Measurements from ENCODE around the gene ITGAL.
A peak's percentile ranks its signal among the peaks of the same experiment; 100 is the strongest.

ITGAL gene

GRCh38 chr16:30551781-30552180 is 79.2 kb downstream of the ITGAL start:
- peak; percentile 72 for DNase-seq (ENCODE audit: low spot score)
- TF ChIP-seq, protein P1, sequence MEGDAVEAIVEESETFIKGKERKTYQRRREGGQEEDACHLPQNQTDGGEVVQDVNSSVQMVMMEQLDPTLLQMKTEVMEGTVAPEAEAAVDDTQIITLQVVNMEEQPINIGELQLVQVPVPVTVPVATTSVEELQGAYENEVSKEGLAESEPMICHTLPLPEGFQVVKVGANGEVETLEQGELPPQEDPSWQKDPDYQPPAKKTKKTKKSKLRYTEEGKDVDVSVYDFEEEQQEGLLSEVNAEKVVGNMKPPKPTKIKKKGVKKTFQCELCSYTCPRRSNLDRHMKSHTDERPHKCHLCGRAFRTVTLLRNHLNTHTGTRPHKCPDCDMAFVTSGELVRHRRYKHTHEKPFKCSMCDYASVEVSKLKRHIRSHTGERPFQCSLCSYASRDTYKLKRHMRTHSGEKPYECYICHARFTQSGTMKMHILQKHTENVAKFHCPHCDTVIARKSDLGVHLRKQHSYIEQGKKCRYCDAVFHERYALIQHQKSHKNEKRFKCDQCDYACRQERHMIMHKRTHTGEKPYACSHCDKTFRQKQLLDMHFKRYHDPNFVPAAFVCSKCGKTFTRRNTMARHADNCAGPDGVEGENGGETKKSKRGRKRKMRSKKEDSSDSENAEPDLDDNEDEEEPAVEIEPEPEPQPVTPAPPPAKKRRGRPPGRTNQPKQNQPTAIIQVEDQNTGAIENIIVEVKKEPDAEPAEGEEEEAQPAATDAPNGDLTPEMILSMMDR (IDR thresholded peaks at IDR 0.05; ENCODE audit: borderline replicate concordance, control extremely low read depth, extremely low read depth, insufficient read depth, missing control alignments) = no peak
- in situ Hi-C loops (cut with MboI; ENCODE audit: low sequenced_read_pairs, unreplicated experiment) = no loop called here

DNA sequence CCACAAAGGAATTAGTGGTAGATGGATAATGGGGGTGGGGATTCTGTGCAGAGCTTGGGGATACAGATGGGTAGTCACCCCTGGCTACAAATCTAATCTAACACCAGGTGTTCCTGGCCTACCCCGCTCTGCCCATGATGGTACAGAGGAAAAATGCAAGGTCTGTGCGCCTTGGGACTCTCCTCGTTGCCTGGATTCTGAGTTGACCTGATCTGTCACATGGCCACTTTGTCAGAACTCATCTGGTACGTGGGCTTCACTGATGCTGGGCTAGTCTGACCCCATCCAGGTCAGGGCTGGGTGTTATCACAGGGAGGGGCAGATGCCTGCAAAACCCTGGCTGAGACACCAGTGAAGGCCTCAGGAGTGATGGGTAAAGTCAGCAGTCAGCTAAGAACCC is 80.4 kb downstream of the ITGAL start:
- TF ChIP-seq, protein P1 (IDR thresholded peaks at IDR 0.05; ENCODE audit: borderline replicate concordance, control extremely low read depth, extremely low read depth, insufficient read depth, missing control alignments) = no peak
- in situ Hi-C loops (cut with MboI; ENCODE audit: low sequenced_read_pairs, unreplicated experiment) = no loop called here
- DNase-seq (ENCODE audit: low spot score) = no peak

GRCh38 chr16:30553393-30553899 is 80.9 kb downstream of the ITGAL start:
- no peak for DNase-seq (ENCODE audit: low spot score)
- TF ChIP-seq, protein P1 (IDR thresholded peaks at IDR 0.05; ENCODE audit: borderline replicate concordance, control extremely low read depth, extremely low read depth, insufficient read depth, missing control alignments) = no peak

GRCh38 chr16:30554557-30555314 is 82.2 kb downstream of the ITGAL start:
- in situ Hi-C loops (cut with MboI; ENCODE audit: low sequenced_read_pairs, unreplicated experiment) = no loop called here
- no peak for DNase-seq (ENCODE audit: low spot score)
- TF ChIP-seq, protein P1 (IDR thresholded peaks at IDR 0.05; ENCODE audit: borderline replicate concordance, control extremely low read depth, extremely low read depth, insufficient read depth, missing control alignments) = no peak

More at GRCh38 chr16:30553393-30553899, 80.9 kb downstream of the ITGAL start:
- in situ Hi-C loops (cut with MboI; ENCODE audit: low sequenced_read_pairs, unreplicated experiment) = no loop called here

DNA sequence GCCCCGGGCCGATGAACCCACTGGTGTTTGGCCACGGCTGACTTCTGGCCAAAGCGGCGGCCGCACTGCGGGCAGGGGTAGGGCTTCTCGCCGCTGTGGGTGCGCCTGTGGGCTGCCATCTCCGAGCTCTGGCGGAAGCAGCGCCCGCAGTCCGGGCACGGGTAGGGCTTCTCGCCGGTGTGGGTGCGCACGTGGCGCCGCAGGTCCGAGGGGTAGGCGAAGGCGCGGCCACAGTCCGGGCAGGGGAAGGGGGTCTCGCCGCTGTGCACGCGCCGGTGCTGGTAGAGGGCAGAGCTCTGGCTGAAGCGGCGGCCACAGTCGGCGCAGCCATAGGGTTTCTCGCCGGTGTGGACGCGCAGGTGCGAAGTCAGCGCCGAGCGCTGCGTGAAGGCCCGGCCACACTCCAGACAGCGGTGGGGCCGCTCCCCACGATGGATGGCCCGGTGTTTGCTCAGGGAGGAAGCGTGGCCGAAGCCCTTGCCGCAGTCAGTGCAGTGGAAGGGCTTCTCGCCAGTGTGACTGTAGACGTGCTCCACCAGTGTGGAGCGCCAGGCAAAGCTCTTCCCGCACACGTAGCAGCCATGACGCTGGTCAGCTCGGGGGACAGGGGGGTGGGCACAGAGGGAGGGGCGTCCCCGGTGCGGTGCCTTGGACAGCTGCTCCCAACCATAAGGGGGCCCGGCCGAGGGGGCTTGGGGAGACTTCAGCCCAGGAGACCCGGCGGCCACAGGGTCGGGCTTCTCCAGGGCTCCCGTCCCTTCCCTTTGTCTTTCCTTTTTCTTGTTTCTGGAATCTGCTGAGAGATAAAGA is 83.0 kb downstream of the ITGAL start:
- in situ Hi-C loops (cut with MboI; ENCODE audit: low sequenced_read_pairs, unreplicated experiment) = no loop called here
- TF ChIP-seq, protein P1 (IDR thresholded peaks at IDR 0.05; ENCODE audit: borderline replicate concordance, control extremely low read depth, extremely low read depth, insufficient read depth, missing control alignments) = no peak
- DNase-seq (ENCODE audit: low spot score) = no peak

- DNase-seq (ENCODE audit: low spot score) = no peak
- in situ Hi-C loops (cut with MboI; ENCODE audit: low sequenced_read_pairs, unreplicated experiment) = no loop called here
Measured at GRCh38 chr16:30556125-30556473, 83.6 kb downstream of the ITGAL start.

More at GRCh38 chr16:30556125-30556473, 83.6 kb downstream of the ITGAL start:
- TF ChIP-seq, protein P1 (IDR thresholded peaks at IDR 0.05; ENCODE audit: borderline replicate concordance, control extremely low read depth, extremely low read depth, insufficient read depth, missing control alignments) = no peak
